ENCODE data around the gene B3GAT3. TPM values are rescaled to one million over a fixed set of nuclear protein-coding genes. Genes with fewer than 3 reads are reported as not detected.
A peak's percentile ranks its signal among the peaks of the same experiment; 100 is the strongest.

Gene B3GAT3
- total and polyA plus RNA-seq, 10 donors, result 25.2 to 65.7 (median 39.8) TPM

DNA sequence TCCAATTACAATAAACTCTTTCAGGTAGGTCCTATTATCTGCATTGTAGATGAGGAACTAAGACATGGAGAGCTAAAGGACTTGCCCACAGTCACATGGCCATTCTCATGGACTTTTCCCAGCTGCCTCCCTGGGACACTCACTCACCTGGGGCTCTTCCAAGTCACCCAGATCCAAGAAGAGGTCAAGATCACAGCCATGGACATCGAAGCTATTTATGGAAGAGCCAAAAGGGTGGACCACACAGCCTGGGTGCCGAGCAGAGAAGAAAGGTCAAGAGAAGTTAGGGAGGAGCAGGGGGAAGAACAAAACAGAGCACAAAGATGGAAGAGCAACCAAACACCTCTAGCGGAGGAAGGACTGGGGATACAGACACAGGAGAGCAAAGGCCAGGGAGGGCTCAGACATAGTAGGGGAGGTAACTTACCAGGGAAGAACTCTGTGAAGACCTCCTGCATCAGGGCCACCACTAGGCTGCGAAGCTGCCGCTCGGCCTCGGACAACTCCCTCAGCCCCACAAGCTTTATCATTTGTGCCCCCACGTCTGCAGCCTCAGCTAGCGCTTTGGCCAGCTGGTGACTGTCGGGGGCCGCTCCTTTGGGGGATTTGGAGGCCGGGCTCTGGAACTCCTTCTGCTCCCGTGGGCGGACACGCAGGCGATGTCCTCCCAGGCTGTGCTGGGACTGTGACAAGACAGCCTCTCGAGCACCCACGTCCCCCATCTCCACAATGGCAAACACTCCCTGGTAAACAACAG lies 40.6 kb downstream of the B3GAT3 start:
- no peaks in the 10 kb centered on the region for H3K9me3 ChIP-seq
- DNase-seq, result peak; percentile 66
- peaks cover 2 to 26% (median 13%) of the 10 kb centered on the region in 6 donors for H3K4me1 ChIP-seq
- H3K27me3 ChIP-seq (replicated peaks in 1 of 7), result no peaks in the 10 kb centered on the region
- TF ChIP-seq POLR2A (IDR thresholded peaks at IDR 0.05) (no peak), CTCF (IDR thresholded peaks at IDR 0.05 in 8 of 11, conservative IDR thresholded peaks at IDR 0.05 in 3 of 11) (no peak), POLR2AphosphoS5 (IDR thresholded peaks at IDR 0.05) (no peak)
- no peak overlapping the region for H3K4me3 ChIP-seq
- 88 to 97% (median 93%) methylated on average over 11 to 18 of the region's 18 CpGs for WGBS, 5 donors
- H3K36me3 ChIP-seq, result peaks cover 0 to 98% (median 68%) of the 10 kb centered on the region in 6 donors
- intact Hi-C loops (cut with DNase I; ENCODE audit: low total_unique reads), result no loop called here
- H3K27ac ChIP-seq, result no peak overlapping the region

DNA sequence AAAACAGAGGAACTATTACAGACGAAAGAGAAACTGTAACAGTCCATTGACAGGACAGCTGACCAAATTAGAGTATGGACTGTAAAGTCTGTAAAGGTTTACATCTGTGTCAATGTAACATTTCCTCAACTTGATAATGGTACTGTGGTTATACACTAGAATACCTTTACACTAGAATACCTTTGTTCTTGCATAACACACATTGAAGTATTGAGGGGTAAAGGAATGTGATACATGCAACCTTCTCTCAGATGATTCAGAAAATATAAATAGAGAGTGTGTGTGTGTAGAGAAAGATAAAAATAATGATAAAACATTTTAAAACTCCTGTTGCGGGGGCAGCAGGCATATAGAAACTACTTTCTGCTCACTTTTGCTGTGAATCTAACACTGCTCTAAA lies 42.5 kb downstream of the B3GAT3 start:
- DNase-seq, result no peak
- Histone ChIP-seq H3K4me1 (peaks cover 15 to 44% (median 31%) of the 10 kb centered on the region in 6 donors), H3K27ac (peak overlapping the region in 1 of 8 donors; percentile 87), H3K4me3 (no peak overlapping the region), H3K27me3 (replicated peaks in 1 of 7) (no peaks in the 10 kb centered on the region), H3K36me3 (peaks cover 0 to 89% (median 58%) of the 10 kb centered on the region in 6 donors), H3K9me3 (no peaks in the 10 kb centered on the region)
- no peak for TF ChIP-seq POLR2AphosphoS5 (IDR thresholded peaks at IDR 0.05)
- no peak for TF ChIP-seq CTCF (IDR thresholded peaks at IDR 0.05 in 8 of 11, conservative IDR thresholded peaks at IDR 0.05 in 3 of 11)
- TF ChIP-seq POLR2A (IDR thresholded peaks at IDR 0.05), result no peak
- 88 to 94% (median 91%) methylated on average over 2 of the region's 2 CpGs for WGBS, 5 donors
- intact Hi-C loops (cut with DNase I; ENCODE audit: low total_unique reads), result no loop called here

DNA sequence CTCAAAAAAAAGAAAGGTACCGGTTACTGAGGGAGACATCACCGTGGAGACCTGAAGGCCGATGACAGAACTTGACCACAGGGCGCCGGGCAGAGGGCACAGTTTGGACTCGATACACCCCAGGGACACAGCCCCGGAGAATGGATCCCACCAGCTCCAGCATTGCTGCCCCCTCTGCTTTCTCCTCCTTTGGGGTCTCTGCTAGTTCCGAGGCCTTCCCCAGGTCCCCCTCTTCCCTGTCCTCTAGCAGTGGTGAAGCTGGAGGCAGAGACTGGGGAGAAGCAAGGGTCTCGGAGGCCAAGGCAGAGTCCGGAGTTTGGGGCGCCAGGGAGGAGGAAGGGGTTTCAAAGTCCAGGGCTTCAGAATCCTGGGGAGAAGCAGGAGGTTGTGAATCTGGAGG lies 43.2 kb downstream of the B3GAT3 start:
- 96 to 98% (median 97%) methylated on average over 11 of the region's 11 CpGs for WGBS, 5 donors
- Histone ChIP-seq H3K27ac (peak overlapping the region in 5 of 8 donors; percentile 69 to 91 (median 87)), H3K9me3 (no peaks in the 10 kb centered on the region), H3K27me3 (replicated peaks in 1 of 7) (no peaks in the 10 kb centered on the region), H3K4me3 (no peak overlapping the region), H3K36me3 (peaks cover 0 to 82% (median 56%) of the 10 kb centered on the region in 6 donors), H3K4me1 (peaks cover 15 to 44% (median 32%) of the 10 kb centered on the region in 6 donors)
- TF ChIP-seq POLR2AphosphoS5 (IDR thresholded peaks at IDR 0.05), result no peak
- peak; percentile 71 for DNase-seq
- intact Hi-C loops (cut with DNase I; ENCODE audit: low total_unique reads), result no loop called here

- Histone ChIP-seq H3K4me3 (peak overlapping the region in 1 of 8 donors; percentile 14), H3K27ac (peak overlapping the region; percentile 58 to 91 (median 86))
- peak; percentile 78 for DNase-seq
These were observed 44.6 kb downstream of the B3GAT3 start for GRCh38 chr11:62577046-62577714.

More at GRCh38 chr11:62577046-62577714, 44.6 kb downstream of the B3GAT3 start:
- peaks cover 22 to 56% (median 41%) of the 10 kb centered on the region in 6 donors for H3K4me1 ChIP-seq
- TF ChIP-seq POLR2AphosphoS5 (IDR thresholded peaks at IDR 0.05) (peak in 2 of 3 donors; percentile 47 to 48), CTCF (IDR thresholded peaks at IDR 0.05 in 8 of 11, conservative IDR thresholded peaks at IDR 0.05 in 3 of 11) (no peak)
- peaks cover 0 to 75% (median 53%) of the 10 kb centered on the region in 6 donors for H3K36me3 ChIP-seq
- 57 to 77% (median 64%) methylated on average over 12 of the region's 12 CpGs for WGBS, 5 donors
- H3K27me3 ChIP-seq (replicated peaks in 1 of 7), result no peaks in the 10 kb centered on the region
- H3K9me3 ChIP-seq, result no peaks in the 10 kb centered on the region
- intact Hi-C loops (cut with DNase I; ENCODE audit: low total_unique reads), result no loop called here
